Dendritic cell treated with granulocyte-macrophage colony-stimulating factor and Interleukin-4, amounts not matched to agents 40 ng/mL and 50 ng/mL, for 4 days (primary cell): ENCODE measurements around the gene FAM124A.
"Not testable (repeated sequence)": the region's sequence is repeated elsewhere in the genome, so short reads cannot be mapped to it uniquely, and the experiment has no call there.

Experiments
- H3K27ac Mint-ChIP-seq: one replicate; pipeline ENCODE4 v1.8.0; 2022; ENCODE audit warnings: mild to moderate bottlenecking, mixed read lengths
- H3K27me3 Mint-ChIP-seq: one replicate; pipeline ENCODE4 v1.8.0; 2022; ENCODE audit warnings: mild to moderate bottlenecking, mixed read lengths
- H3K36me3 Mint-ChIP-seq: one replicate; pipeline ENCODE4 v1.8.0; 2022; ENCODE audit warnings: low read depth, mixed read lengths
- H3K4me1 Mint-ChIP-seq: one replicate; pipeline ENCODE4 v1.8.0; 2022; ENCODE audit warnings: low read depth, mixed read lengths
- H3K4me3 Mint-ChIP-seq: one replicate; pipeline ENCODE4 v1.8.0; 2022; ENCODE audit warnings: mild to moderate bottlenecking, moderate library complexity, mixed read lengths
- H3K9me3 Mint-ChIP-seq: one replicate; pipeline ENCODE4 v1.8.0; 2022; ENCODE audit warnings: mixed read lengths
- intact Hi-C: fragments of 100-400 bp; cut with micrococcal nuclease; formaldehyde crosslinking; loops from one replicate; pipeline ENCODE4 v1.15.0; 2022

The FAM124A gene

GRCh38 chr13:51280379-51280940 is 58.3 kb downstream of the FAM124A start:
- Mint-ChIP-seq H3K27me3 (no peaks in the 10 kb centered on the region), H3K36me3 (no peaks in the 10 kb centered on the region), H3K27ac (no peak overlapping the region), H3K9me3 (no peaks in the 10 kb centered on the region), H3K4me3 (no peak overlapping the region), H3K4me1 (no peaks in the 10 kb centered on the region)
- intact Hi-C loops: no loop called here

DNA sequence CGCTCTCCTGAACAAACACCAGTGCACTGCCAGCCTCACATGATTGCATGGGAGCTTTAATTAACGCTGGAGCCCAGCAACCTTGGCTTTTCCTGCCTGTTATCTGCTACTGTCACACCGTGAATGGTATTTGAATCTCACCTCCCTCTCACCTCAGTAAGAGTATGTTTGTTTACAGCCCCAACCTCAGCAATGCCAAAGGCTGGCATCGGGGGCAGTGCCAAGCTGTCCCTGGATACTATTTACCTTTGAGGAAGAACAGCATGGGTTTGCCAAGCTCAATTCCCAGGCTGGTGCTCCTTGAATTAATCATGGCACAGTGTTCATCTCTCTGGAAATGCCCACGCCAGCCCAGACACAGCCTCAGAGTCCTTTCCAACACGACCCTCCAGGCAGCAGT is 60.1 kb downstream of the FAM124A start:
- no peaks in the 10 kb centered on the region for H3K4me1 Mint-ChIP-seq
- H3K27ac Mint-ChIP-seq: no peak overlapping the region
- no peaks in the 10 kb centered on the region for H3K36me3 Mint-ChIP-seq
- H3K4me3 Mint-ChIP-seq: no peak overlapping the region
- intact Hi-C loops: no loop called here
- H3K9me3 Mint-ChIP-seq: no peaks in the 10 kb centered on the region
- no peaks in the 10 kb centered on the region for H3K27me3 Mint-ChIP-seq

- intact Hi-C loops, H3K27ac Mint-ChIP-seq, H3K9me3 Mint-ChIP-seq, H3K4me1 Mint-ChIP-seq, H3K36me3 Mint-ChIP-seq, H3K27me3 Mint-ChIP-seq, H3K4me3 Mint-ChIP-seq: not testable (repeated sequence)
Observed at GRCh38 chr13:51282923-51283322, 60.7 kb downstream of the FAM124A start.

DNA sequence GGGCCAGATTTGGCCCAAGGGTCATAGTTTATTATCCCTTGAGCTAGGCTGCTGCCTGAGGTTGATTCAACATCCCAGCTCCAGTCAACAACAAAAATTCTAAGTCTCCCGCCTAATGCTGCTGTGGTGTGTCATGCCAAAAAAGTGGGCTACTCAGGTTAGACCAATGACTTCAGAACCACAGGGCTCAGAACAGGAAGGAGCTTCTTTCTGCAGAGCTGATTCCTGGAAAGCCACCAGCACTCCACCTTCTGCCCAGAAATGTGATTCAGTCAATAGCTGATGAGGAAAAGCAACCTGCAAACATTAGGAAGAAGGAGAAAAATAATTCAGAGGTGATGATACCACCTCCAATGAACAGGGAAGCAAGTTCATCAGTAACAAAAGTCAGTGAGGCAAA is 61.2 kb downstream of the FAM124A start:
- intact Hi-C loops: no loop called here
- H3K36me3 Mint-ChIP-seq: no peaks in the 10 kb centered on the region
- no peaks in the 10 kb centered on the region for H3K27me3 Mint-ChIP-seq
- H3K27ac Mint-ChIP-seq: no peak overlapping the region
- no peaks in the 10 kb centered on the region for H3K9me3 Mint-ChIP-seq
- H3K4me1 Mint-ChIP-seq: no peaks in the 10 kb centered on the region
- no peak overlapping the region for H3K4me3 Mint-ChIP-seq

- no peak overlapping the region for H3K27ac Mint-ChIP-seq
- intact Hi-C loops: no loop called here
- H3K4me1 Mint-ChIP-seq: no peaks in the 10 kb centered on the region
- H3K27me3 Mint-ChIP-seq: no peaks in the 10 kb centered on the region
- H3K36me3 Mint-ChIP-seq: no peaks in the 10 kb centered on the region
- no peaks in the 10 kb centered on the region for H3K9me3 Mint-ChIP-seq
- no peak overlapping the region for H3K4me3 Mint-ChIP-seq
Observed at GRCh38 chr13:51284339-51284738, 62.1 kb downstream of the FAM124A start.

DNA sequence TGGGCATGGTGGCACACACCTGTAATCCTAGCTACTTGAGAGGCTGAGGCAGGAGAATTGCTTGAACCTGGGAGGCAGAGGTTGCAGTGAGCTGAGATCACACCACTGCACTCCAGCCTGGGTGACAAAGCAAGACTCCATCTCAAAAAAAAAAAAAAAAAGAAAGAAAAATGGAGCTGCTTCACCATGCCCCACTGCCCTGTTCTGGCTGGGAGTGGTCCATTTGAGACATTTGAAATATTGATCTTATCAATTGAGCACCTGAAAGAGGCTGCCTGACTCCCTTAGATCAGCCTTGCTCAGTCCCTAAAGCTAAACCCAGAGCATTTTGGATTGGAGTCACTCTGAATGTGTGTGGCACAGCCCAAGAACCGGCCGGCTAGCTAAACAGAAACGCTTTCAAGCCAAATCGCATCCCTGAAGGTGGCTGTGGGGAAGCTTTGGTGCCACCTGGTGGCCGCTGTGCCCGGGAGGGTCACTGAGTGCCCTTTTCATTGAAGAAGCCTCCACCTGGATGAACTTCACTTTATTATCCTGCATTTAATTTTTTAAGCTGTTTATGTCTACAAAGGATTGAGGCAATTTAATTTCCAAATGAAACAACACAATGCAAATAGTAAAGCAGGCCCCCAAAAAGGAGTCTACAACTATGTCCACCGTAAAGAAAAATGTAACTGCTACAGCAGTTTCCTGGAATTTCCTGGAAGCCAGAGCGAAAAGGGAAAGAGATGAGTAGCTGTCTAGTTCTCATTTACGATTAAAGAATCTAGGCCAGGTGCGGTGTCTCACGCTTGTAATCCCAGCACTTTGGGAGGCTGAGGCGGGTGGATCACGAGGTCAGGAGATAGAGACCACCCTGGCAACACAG is 64.2 kb downstream of the FAM124A start:
- intact Hi-C loops: loop anchor here (1.0 to 2.0 kb wide), 2 partner anchors 64 to 161 kb away; partner anchors contain the start of gene FAM124A
- no peaks in the 10 kb centered on the region for H3K9me3 Mint-ChIP-seq
- no peak overlapping the region for H3K4me3 Mint-ChIP-seq
- H3K27me3 Mint-ChIP-seq: no peaks in the 10 kb centered on the region
- H3K4me1 Mint-ChIP-seq: no peaks in the 10 kb centered on the region
- H3K36me3 Mint-ChIP-seq: no peaks in the 10 kb centered on the region
- H3K27ac Mint-ChIP-seq: no peak overlapping the region

DNA sequence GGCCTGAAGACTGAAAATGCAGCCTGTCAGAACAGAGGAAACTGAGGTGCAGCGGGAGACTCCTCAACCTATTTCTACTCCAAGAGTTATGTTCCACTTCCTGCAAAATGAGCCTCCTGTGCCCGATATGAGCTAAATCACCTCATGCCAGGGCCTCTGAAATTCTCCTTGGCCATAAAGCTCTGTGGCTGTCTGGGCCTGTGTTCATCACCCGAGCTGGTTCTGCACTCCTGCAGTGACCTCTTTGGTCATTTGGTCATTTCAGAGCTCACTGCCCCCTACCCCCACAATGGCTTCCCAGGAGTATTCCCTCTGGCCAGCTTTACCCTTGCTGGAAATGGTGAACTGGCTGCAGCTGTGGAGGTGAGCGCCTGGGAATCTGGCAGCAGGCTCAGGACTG is 65.6 kb downstream of the FAM124A start:
- Mint-ChIP-seq H3K4me3 (no peak overlapping the region), H3K27me3 (no peaks in the 10 kb centered on the region), H3K36me3 (no peaks in the 10 kb centered on the region), H3K9me3 (no peaks in the 10 kb centered on the region), H3K4me1 (no peaks in the 10 kb centered on the region), H3K27ac (no peak overlapping the region)
- intact Hi-C loops: loop anchor here (2.0 kb wide), 1 partner anchor 65 kb away; the partner anchor contains the start of gene FAM124A

GRCh38 chr13:51288254-51288653 is 66.1 kb downstream of the FAM124A start:
- H3K27me3 Mint-ChIP-seq, H3K9me3 Mint-ChIP-seq, intact Hi-C loops, H3K4me3 Mint-ChIP-seq, H3K27ac Mint-ChIP-seq, H3K36me3 Mint-ChIP-seq, H3K4me1 Mint-ChIP-seq: not testable (repeated sequence)

DNA sequence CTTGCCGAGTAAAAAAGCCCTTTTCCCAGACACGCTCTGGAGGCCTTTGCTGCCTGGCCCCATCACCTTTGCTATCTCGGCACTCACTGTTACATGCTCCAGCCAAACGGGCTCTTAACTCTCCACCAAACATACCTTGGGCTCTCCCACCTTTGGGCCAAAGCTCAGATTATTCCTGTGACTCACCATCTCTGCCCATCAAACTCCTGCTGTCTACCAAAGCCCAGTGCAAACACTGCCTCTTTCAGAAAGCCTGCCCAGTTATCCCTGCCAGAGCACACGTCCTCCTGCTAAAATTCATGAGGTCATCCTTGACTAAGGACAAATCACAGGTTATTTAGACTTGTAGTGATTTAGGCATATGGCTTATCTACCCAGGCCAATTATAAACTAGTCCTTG is 69.1 kb downstream of the FAM124A start:
- Mint-ChIP-seq H3K9me3 (no peaks in the 10 kb centered on the region), H3K27ac (no peak overlapping the region), H3K4me3 (no peak overlapping the region), H3K36me3 (no peaks in the 10 kb centered on the region), H3K4me1 (no peaks in the 10 kb centered on the region), H3K27me3 (no peaks in the 10 kb centered on the region)
- intact Hi-C loops: no loop called here

DNA sequence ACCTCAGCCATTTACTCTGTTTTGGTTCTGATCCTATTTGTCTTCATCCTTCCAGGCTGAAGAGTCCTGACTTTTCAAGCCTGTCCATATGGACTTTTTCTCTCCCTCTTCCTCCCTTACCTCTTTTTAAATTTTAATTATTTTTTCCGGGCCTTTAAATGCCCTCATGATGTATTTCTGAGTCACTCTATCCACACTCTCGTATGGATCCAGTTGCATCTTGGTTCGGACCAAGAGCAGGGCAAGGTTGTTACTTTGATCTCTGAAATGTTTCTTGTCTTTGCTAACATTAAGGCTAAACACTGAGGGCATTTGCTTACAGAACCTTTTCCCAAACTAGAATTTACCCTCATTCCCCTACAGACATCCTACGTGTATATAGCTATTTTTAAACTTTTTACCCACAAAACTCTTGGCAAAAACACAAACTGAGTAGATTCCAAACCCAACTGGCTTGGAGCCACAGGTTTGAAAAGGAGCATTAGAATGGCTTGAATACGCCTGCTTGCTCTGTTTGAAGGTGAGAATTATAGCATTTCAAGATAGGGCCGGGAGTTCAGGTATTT is 69.9 kb downstream of the FAM124A start:
- Mint-ChIP-seq H3K36me3 (no peaks in the 10 kb centered on the region), H3K27ac (no peak overlapping the region), H3K4me1 (no peaks in the 10 kb centered on the region), H3K9me3 (no peaks in the 10 kb centered on the region), H3K27me3 (no peaks in the 10 kb centered on the region), H3K4me3 (no peak overlapping the region)
- intact Hi-C loops: no loop called here

GRCh38 chr13:51297556-51297955 is 75.4 kb downstream of the FAM124A start:
- Mint-ChIP-seq H3K9me3 (no peaks in the 10 kb centered on the region), H3K27me3 (no peaks in the 10 kb centered on the region), H3K36me3 (no peaks in the 10 kb centered on the region), H3K4me3 (no peak overlapping the region), H3K27ac (no peak overlapping the region), H3K4me1 (no peaks in the 10 kb centered on the region)
- intact Hi-C loops: no loop called here

DNA sequence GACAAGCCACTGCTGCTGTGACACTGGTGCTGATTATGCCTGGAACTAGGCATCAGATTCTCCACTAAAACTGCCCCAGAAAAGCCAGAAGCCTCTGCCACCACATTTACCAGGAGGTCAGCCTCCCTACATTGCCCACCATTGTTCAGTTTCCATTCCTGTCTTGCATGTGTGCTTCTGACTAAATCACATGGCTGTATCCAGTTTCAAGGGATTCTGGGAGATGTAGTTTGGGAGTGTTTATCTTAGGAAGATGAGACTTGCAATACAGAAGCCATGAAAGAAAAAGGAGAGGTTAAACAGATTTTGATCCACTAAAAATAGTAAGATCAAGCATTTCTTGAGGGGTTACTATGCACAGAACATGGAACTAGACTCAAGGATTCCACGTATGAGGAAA is 76.6 kb downstream of the FAM124A start:
- intact Hi-C loops: no loop called here
- Mint-ChIP-seq H3K4me3 (no peak overlapping the region), H3K36me3 (no peaks in the 10 kb centered on the region), H3K27me3 (no peaks in the 10 kb centered on the region), H3K9me3 (no peaks in the 10 kb centered on the region), H3K4me1 (no peaks in the 10 kb centered on the region), H3K27ac (no peak overlapping the region)

DNA sequence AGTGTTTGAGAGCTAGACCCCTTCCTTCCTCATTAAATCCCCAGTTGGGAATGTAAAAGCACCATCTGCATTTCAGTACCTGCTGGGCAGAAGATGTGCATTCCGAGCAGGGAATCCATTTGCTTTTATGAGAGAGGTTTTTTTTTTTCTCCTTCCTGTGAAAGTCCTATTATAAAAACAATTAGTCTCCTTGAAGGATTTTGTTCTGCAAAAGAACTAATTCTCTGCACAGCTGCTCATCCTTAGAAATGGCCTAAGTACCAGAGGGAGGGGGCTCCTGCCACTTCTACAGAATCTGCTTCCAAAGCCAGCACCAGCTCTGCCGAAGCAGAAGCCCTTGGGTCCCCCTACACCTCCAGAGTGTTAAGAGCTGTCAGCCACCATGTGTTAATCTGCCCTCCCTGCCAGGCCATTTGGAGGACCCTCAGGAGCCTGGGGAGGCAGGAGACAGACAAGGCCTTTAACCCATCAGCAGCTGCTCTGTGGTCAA is 80.9 kb downstream of the FAM124A start:
- Mint-ChIP-seq H3K36me3 (no peaks in the 10 kb centered on the region), H3K4me1 (no peaks in the 10 kb centered on the region), H3K4me3 (no peak overlapping the region), H3K27ac (no peak overlapping the region), H3K27me3 (no peaks in the 10 kb centered on the region), H3K9me3 (no peaks in the 10 kb centered on the region)
- intact Hi-C loops: no loop called here

DNA sequence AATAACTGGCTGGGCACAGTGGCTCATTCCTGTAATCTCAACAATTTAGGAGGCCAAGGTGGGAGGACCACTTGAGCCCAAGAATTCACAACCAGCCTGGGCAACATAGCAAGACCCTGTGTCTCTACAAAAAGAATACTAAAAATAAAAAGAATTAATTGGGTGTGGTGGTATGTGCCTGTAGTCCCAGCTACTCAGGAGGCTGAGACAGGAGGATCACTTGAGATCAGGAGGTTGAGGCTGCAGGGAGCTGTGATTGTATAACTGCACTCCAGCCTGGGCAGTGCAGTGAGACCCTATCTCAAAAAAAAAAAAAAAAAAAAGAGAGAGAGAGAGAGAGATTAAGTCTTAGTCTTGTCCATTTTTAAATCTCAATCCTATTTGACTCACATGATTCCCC is 81.7 kb downstream of the FAM124A start:
- H3K4me3 Mint-ChIP-seq: no peak overlapping the region
- no peaks in the 10 kb centered on the region for H3K4me1 Mint-ChIP-seq
- H3K27ac Mint-ChIP-seq: no peak overlapping the region
- no peaks in the 10 kb centered on the region for H3K27me3 Mint-ChIP-seq
- intact Hi-C loops: no loop called here
- no peaks in the 10 kb centered on the region for H3K9me3 Mint-ChIP-seq
- no peaks in the 10 kb centered on the region for H3K36me3 Mint-ChIP-seq
